ENCODE data around the gene AQP12A.

AQP12A gene

DNA sequence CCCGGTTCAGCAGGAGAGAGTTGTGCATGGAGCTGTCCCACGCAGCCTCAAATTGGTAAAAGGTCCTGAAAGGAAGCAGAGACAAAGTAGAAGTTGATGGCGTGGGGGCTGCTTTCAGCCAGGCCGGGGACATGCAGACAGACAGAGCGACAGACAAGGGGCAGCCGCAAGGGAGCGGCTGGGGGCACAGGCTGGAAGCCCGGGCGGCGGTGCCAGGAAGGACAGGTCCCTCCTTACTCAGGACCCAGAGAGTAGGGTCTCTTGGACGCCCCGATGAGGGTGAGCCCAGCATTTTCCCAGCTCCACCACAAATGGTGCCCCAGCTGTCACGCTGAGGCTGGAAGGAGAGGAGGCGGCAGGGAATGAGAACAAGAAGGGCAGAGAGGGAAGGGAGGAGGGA, 35.2 kb downstream of the AQP12A start:
- DNase-seq, result no peak

GRCh38 chr2:240727439-240727838, 35.8 kb downstream of the AQP12A start:
- no peak for DNase-seq

GRCh38 chr2:240727913-240728312, 36.2 kb downstream of the AQP12A start:
- no peak for DNase-seq

GRCh38 chr2:240728361-240728760, 36.7 kb downstream of the AQP12A start:
- no peak for DNase-seq

- no peak for DNase-seq
These were observed 37.2 kb downstream of the AQP12A start for GRCh38 chr2:240728827-240729226.

GRCh38 chr2:240730501-240731177, 39.0 kb downstream of the AQP12A start:
- DNase-seq, result no peak

DNA sequence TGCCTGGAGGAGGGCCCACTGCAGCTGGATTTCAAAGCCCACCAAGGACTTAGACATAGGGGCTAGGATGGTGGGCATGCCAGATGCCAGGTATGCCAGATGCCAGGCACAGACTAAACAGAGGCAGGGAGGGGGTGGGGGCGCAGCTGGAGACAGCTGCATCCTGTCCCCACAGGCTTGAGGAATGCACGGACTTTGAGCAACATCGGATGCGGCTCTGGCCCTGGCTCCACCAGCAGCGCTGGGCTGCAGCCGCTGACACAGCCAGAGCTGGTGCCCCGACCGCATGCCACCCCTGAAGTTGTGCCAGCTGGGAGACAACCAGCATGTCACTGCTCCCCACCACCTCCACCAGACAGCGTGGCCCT, 39.5 kb downstream of the AQP12A start:
- DNase-seq, result no peak

- no peak for DNase-seq
These were observed 40.5 kb downstream of the AQP12A start for GRCh38 chr2:240732184-240732583.

- no peak for DNase-seq
These were observed 41.4 kb downstream of the AQP12A start for GRCh38 chr2:240732911-240733622.

- DNase-seq, result no peak
These were observed 42.3 kb downstream of the AQP12A start for GRCh38 chr2:240733803-240734495.

GRCh38 chr2:240734756-240735155, 43.1 kb downstream of the AQP12A start:
- DNase-seq, result no peak

- DNase-seq, result no peak
These were observed 43.8 kb downstream of the AQP12A start for GRCh38 chr2:240735476-240735875.

DNA sequence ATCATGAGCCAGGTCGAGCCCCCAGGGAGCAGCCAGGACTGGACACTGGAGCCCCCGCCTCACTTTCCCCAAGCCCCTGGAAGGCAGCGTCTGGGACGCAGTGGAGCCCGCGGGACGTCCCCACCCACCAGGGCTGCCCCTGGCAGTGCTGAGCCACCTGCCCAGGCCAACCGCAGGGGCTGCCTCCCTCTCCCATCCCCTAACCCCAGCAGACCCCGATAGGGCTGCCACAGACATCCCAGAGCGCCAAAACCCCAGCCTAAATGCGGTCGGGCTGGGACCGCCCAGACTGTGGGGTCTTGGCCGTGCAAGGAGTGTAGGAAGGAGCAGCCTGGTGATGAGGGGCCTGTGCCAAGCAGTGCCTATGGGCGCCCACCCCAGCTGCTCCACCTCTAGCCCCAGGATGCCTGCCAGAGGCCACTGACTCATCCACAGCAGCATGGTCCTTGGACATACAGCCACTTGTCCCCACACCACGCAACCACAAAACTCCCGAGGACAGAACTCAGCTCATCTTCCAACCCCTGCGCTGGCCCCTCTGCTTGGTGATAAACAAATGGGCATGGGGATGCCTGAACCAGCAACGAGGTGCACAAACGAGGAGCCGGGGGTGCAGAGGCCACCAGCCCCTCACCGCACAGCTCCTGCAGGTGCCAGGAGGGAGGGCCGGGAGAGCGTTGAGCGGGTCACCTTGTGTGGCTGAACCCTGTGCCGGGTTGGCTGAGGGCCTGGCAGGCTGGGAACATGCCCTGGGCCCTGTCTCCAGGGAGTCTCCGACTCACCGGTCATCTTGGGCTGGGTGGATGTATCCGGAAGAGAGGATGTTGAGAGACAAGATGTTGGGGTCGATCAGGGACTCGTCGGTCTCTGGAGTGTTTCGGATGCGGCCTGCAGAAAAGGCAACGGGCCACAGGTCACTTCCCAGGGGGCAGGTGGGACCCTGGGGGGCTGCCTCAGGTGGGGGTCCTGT, 44.9 kb downstream of the AQP12A start:
- DNase-seq, result no peak

DNA sequence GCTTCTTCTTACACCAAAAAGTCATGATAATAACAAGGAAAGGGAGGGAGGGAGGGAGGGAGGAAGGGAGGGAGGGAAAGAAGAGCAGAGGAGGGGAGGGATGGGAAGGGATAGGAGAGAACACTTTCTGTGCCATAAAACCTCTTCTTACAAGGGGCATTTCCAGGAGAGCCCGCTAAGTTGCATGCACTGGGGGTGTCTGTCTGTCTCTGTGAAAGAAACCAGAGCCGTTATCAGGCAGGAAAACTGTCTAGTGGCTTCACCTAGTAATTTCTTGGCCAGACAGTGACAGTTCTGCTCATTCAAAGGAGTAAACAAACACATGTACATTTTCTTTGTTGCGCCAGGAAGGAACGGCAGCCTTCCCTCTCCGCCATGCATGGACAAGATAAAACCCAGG, 45.8 kb downstream of the AQP12A start:
- no peak for DNase-seq

- no peak for DNase-seq
These were observed 46.3 kb downstream of the AQP12A start for GRCh38 chr2:240737958-240738357.

DNA sequence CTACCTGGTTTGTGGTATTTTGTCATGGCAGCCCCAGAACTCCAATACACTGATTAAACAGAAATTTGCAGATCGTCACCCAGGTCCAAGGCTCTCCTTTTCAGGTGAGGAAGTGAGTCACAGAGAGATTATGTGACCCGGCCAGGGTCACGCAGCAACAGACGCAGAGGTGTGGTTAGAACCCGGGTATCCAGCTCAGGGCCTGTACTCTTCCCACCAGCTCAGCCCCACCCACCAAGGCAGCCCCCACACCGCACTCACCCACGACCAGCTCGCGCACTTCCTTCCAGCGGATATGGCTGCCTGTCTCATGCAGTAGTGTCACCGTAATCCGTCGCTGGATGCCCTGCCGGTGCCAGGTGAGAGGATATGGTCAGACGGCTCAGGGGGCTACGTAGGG, 48.1 kb downstream of the AQP12A start:
- DNase-seq, result no peak

DNA sequence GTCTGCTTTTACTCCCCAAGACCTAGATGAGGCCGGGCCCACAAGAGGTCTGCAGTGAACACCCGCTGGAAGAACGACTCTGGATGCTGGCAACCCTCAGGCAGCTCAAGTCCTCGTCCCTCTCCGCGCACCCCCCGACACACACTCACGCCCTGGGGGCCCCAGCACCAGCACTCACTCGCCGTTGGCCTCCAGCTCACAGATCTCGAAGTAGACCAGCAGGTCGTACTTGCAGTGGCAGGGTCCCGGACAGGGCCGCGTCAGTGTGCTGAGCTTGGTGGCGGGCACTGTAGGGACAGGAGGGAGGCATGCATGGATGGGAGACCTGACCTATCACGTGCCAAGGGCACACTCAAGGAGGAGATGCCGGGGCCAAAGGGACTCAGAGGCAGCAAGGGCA, 49.4 kb downstream of the AQP12A start:
- no peak for DNase-seq

GRCh38 chr2:240742602-240743095, 51.0 kb downstream of the AQP12A start:
- no peak for DNase-seq

DNA sequence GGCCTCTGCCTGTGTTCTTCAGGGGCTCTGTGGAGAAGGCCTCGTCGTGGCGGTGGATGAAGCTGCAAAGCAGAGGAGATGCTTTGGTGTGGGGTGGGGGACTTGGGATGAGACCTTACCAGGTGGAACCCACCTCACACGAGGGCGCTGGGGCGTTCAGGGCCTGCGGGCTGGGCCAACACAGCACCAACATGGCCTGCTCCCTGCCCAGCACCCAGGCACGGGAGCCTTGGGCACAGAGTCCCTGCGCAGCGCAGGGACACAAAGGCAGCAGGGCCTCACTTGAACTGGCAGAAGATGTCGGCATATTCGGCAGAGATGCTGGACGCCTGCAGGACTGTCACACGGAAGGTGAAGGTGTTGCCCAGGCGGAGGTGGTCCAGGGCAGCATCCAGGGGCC, 53.8 kb downstream of the AQP12A start:
- DNase-seq, result no peak

GRCh38 chr2:240745962-240746361, 54.3 kb downstream of the AQP12A start:
- no peak for DNase-seq

- DNase-seq, result no peak
These were observed 55.0 kb downstream of the AQP12A start for GRCh38 chr2:240746671-240747070.

GRCh38 chr2:240747256-240747655, 55.6 kb downstream of the AQP12A start:
- DNase-seq, result no peak
